PC-3 (cell line): ENCODE measurements around the gene MAGEF1.

ENCODE experiments used
- CTCF ChIP-seq: fragments of 300-600 bp; sonication (generic); conservative IDR thresholded peaks from 2 replicates; pipeline ENCODE4 v1.5.1; 2017; ENCODE audit warnings: antibody characterized with exemption, low read depth, mild to moderate bottlenecking, low read length
- EZH2 ChIP-seq: fragments of 300-600 bp; sonication (generic); IDR thresholded peaks from one replicate; pipeline ENCODE4 v1.6.1; 2017; ENCODE audit warnings: antibody characterized with exemption, mild to moderate bottlenecking, low read length; ENCODE audit not compliant: unreplicated experiment
- EZH2phosphoT487 ChIP-seq: fragments of 300-600 bp; sonication (generic); IDR thresholded peaks from 2 replicates; pipeline ENCODE4 v1.6.1; 2018; ENCODE audit warnings: mild to moderate bottlenecking, antibody characterized with exemption, low read length, borderline replicate concordance

- TF ChIP-seq CTCF: no peak
- TF ChIP-seq EZH2: no peak
- no peak for TF ChIP-seq EZH2phosphoT487
These were observed 30.8 kb upstream of the MAGEF1 start for GRCh38 chr3:184742676-184743135.
